MCF 10A (cell line): ENCODE measurements around the gene ATP8B3. TPM values are rescaled to one million over a fixed set of nuclear protein-coding genes. Genes with fewer than 3 reads are reported as not detected.
A peak's percentile ranks its signal among the peaks of the same experiment; 100 is the strongest.

Experiments used
- BruUV-seq: library from RNA; stranded (reverse); fragments of 400-500 nt; replicated peaks from 2 replicates; lab custom pipeline; 2021; lab: Mats Ljungman, UMichigan
- CTCF ChIA-PET: fragments of 300-600 bp; sonication (Branson Sonifier 250); formaldehyde crosslinking; extraction: SDS; loops from one replicate; lab custom pipeline; 2021; ENCODE audit warnings: antibody characterized with exemption, inconsistent platforms; lab: Yijun Ruan, JAX
- POLR2A ChIA-PET: fragments of 300-600, 350-650 bp; sonication (Branson Sonifier 250); formaldehyde crosslinking; extraction: SDS; loops from one replicate; lab custom pipeline; 2020; ENCODE audit warnings: antibody characterized with exemption, inconsistent platforms; lab: Yijun Ruan, JAX
- DNase-seq: peaks from one replicate; pipeline ENCODE4 v3.0.0-alpha.2; 2018; ENCODE audit not compliant: unreplicated experiment
- H3K27ac Mint-ChIP-seq: one replicate; pipeline ENCODE4 v1.8.0; 2022; ENCODE audit warnings: mild to moderate bottlenecking, low read depth, mixed read lengths; ENCODE audit not compliant: unreplicated experiment
- H3K27me3 Mint-ChIP-seq: one replicate; pipeline ENCODE4 v1.8.0; 2022; ENCODE audit warnings: mixed read lengths; ENCODE audit not compliant: insufficient read depth, unreplicated experiment
- H3K36me3 Mint-ChIP-seq: one replicate; pipeline ENCODE4 v1.8.0; 2022; ENCODE audit warnings: mild to moderate bottlenecking, moderate library complexity, mixed read lengths; ENCODE audit not compliant: insufficient read depth, unreplicated experiment
- H3K4me1 Mint-ChIP-seq: one replicate; pipeline ENCODE4 v1.8.0; 2022; ENCODE audit warnings: mixed read lengths; ENCODE audit not compliant: insufficient read depth, unreplicated experiment
- H3K4me3 Mint-ChIP-seq: one replicate; pipeline ENCODE4 v1.8.0; 2022; ENCODE audit warnings: mild to moderate bottlenecking, moderate library complexity, mixed read lengths; ENCODE audit not compliant: unreplicated experiment
- H3K9me3 Mint-ChIP-seq: one replicate; pipeline ENCODE4 v1.8.0; 2022; ENCODE audit warnings: mixed read lengths; ENCODE audit not compliant: unreplicated experiment
- intact Hi-C: fragments of 100-400 bp; cut with micrococcal nuclease; formaldehyde crosslinking; loops from 2 replicates; pipeline ENCODE4 v1.14.1; 2022
- total RNA-seq: library from RNA; stranded (reverse); gene quantifications from 2 replicates; pipeline ENCODE4 v1.2.3, GENCODE V29; 2022
- TF ChIP-seq, protein P1 (sequence below): fragments of 200-600 bp; IDR thresholded peaks from one replicate; pipeline ENCODE4 v1.8.0; 2022; ENCODE audit warnings: antibody characterized with exemption, mild to moderate bottlenecking; ENCODE audit not compliant: unreplicated experiment

The ATP8B3 gene
- total RNA-seq, 1 experiment from 2014 or later = 9.3 TPM

DNA sequence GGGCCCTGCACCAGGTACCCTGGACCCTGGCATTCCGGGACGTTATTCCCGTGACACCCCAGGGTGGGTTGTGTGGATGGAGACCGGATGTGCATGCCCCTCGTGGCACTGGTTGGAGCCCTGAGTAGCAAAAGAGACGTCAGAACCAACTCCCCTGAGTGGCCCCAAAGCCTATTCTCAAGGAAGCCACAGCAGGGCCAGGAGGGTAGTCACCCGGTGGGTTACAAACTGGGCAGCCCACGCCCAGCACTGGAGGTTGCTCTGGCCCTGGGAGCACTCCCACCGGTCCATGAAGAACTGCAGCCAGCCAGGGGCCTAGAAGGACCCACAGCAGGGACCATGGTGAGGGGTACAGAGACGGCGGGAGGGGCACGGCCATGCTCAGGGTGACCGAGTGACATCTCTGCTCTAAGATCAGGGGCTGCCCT lies 43.8 kb upstream of the ATP8B3 start:
- POLR2A ChIA-PET = interaction anchor here (0.6 to 2.7 kb wide), 11 partner anchors 9 to 775 kb away, joined by 3 to 10 read pairs (median 4); no protein-coding TSS in a partner anchor
- Mint-ChIP-seq H3K27me3 (no peaks in the 10 kb centered on the region), H3K27ac (no peak overlapping the region), H3K36me3 (peaks cover 5% of the 10 kb centered on the region), H3K4me1 (peaks cover 10% of the 10 kb centered on the region), H3K4me3 (peak overlapping the region; percentile 71), H3K9me3 (no peaks in the 10 kb centered on the region)
- TF ChIP-seq, protein P1, sequence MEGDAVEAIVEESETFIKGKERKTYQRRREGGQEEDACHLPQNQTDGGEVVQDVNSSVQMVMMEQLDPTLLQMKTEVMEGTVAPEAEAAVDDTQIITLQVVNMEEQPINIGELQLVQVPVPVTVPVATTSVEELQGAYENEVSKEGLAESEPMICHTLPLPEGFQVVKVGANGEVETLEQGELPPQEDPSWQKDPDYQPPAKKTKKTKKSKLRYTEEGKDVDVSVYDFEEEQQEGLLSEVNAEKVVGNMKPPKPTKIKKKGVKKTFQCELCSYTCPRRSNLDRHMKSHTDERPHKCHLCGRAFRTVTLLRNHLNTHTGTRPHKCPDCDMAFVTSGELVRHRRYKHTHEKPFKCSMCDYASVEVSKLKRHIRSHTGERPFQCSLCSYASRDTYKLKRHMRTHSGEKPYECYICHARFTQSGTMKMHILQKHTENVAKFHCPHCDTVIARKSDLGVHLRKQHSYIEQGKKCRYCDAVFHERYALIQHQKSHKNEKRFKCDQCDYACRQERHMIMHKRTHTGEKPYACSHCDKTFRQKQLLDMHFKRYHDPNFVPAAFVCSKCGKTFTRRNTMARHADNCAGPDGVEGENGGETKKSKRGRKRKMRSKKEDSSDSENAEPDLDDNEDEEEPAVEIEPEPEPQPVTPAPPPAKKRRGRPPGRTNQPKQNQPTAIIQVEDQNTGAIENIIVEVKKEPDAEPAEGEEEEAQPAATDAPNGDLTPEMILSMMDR = no peak
- no TSS peak for BruUV-seq
- intact Hi-C loops = no loop called here
- CTCF ChIA-PET = interaction anchor here (0.6 kb wide), 2 partner anchors 74 to 1103 kb away, joined by 3 to 4 read pairs; no protein-coding TSS in a partner anchor
- no peak for DNase-seq

DNA sequence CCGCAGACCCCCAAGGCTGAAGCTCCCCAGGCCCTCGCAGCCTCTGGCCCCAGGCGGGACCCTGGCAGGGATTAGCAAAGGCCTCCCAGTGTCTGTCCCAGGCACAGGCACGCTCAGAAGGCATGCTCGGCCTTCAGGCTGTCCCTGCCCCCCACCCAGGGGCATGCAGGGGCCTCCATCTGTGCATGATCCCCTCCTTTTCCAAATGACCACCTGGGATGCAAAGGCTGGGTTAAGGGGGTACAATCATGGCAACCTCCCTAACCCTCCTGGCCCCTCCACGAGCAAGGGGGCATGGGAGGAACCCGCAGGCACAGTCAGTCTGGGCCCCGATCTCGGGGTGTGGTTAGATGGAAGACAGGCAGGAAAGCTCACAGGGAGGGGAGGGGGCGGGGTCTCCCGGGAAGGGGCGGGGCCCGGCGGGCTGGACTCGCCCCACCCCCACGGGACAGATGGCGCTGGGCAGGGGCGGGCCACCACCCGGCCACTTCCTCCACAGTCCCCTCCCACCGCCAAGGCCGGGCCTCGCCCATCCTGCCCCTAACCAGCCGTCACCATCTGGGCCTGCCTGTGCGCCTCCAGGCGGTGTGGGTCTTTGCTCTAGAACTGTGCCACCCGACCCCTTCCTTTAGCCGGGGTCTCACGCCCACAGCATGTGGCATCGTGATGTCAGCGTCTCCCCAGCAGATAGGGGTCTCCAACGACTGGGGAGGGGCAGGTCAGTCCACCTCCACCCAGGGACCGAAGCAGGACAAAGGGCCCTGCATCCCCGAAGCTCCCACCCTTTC lies 43.2 kb upstream of the ATP8B3 start:
- BruUV-seq = no TSS peak
- H3K4me1 Mint-ChIP-seq = peaks cover 12% of the 10 kb centered on the region
- TF ChIP-seq, protein P1 = no peak
- POLR2A ChIA-PET = interaction anchor here (0.6 to 1.7 kb wide), 10 partner anchors 9 to 1175 kb away, joined by 3 to 10 read pairs (median 4); no protein-coding TSS in a partner anchor
- intact Hi-C loops = no loop called here
- H3K4me3 Mint-ChIP-seq = peak overlapping the region; percentile 71
- CTCF ChIA-PET = interaction anchor here (0.6 kb wide), 2 partner anchors 12 to 74 kb away, joined by 3 to 4 read pairs; no protein-coding TSS in a partner anchor
- H3K27me3 Mint-ChIP-seq = no peaks in the 10 kb centered on the region
- peak; percentile 92 for DNase-seq
- H3K9me3 Mint-ChIP-seq = no peaks in the 10 kb centered on the region
- H3K36me3 Mint-ChIP-seq = peaks cover 7% of the 10 kb centered on the region
- H3K27ac Mint-ChIP-seq = peak overlapping the region; percentile 57

DNA sequence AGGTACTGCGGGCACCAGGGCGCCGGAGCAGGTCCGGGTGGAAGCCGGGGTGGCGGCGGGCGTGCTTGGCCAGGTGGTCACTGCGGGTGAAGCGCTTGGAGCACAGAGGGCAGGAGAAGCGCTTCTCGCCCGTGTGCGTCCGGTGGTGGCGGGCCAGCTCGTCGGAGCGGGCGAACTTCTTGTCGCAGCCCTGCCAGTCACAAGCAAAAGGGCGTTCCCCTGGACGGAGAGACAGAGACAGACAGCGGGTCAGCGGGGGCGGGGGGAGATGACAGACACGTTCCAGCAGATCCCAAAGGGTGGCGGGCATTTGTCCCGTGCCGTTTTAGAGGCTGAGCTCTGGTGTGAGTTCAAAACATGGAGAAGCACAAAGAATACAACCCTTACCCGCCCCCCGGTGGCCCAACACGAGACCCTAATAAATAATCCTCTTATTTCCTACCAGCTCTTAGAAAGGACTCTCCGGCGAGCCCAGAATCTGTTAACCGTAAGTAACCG lies 42.5 kb upstream of the ATP8B3 start:
- Mint-ChIP-seq H3K4me3 (peak overlapping the region; percentile 71), H3K27ac (peak overlapping the region; percentile 57), H3K4me1 (peaks cover 16% of the 10 kb centered on the region), H3K36me3 (peaks cover 12% of the 10 kb centered on the region), H3K9me3 (no peaks in the 10 kb centered on the region), H3K27me3 (no peaks in the 10 kb centered on the region)
- CTCF ChIA-PET = interaction anchor here (0.6 kb wide), 1 partner anchor 12 kb away, joined by 4 read pairs; no protein-coding TSS in a partner anchor
- POLR2A ChIA-PET = interaction anchor here (0.7 to 1.7 kb wide), 3 partner anchors 21 to 1174 kb away, joined by 3 to 10 read pairs (median 3); no protein-coding TSS in a partner anchor
- BruUV-seq = no TSS peak
- intact Hi-C loops = no loop called here
- DNase-seq = peak; percentile 37
- TF ChIP-seq, protein P1 = no peak

DNA sequence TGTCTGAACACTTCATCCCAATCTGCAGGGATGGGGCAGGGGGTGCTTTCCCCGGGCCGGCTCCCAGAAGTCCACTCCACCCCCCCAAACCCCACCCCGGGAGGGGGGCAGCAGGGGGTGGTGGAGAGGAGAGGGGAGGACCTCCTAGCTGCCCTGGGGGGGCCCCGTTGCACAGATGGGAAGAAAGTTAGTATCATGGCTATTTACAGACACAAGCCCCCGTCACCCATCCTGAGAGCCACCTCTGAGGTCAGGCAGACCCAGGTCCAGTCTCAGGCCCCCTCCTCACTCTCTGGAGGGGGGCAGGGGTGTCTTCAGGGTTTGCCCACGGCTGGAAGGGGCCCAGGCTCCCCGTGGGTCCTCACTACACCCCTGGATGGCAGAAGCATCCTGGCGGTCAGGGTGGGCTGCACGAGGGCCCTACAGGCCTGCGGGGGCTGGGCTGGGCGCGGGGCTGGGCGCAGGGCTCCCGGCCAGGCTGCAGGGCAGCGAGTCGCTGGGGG lies 42.0 kb upstream of the ATP8B3 start:
- POLR2A ChIA-PET = interaction anchor here (0.7 to 1.7 kb wide), 2 partner anchors 21 to 1173 kb away, joined by 3 to 10 read pairs; no protein-coding TSS in a partner anchor

More for the DNA sequence above, 42.0 kb upstream of the ATP8B3 start:
- no TSS peak for BruUV-seq
- intact Hi-C loops = no loop called here
- TF ChIP-seq, protein P1 = no peak
- H3K27ac Mint-ChIP-seq = no peak overlapping the region
- H3K36me3 Mint-ChIP-seq = peaks cover 12% of the 10 kb centered on the region
- no peaks in the 10 kb centered on the region for H3K27me3 Mint-ChIP-seq
- peaks cover 11% of the 10 kb centered on the region for H3K4me1 Mint-ChIP-seq
- DNase-seq = no peak
- no peaks in the 10 kb centered on the region for H3K9me3 Mint-ChIP-seq
- peak overlapping the region; percentile 71 for H3K4me3 Mint-ChIP-seq
- CTCF ChIA-PET = interaction anchor here (0.7 to 1.8 kb wide), 2 partner anchors 16 to 236 kb away, joined by 3 to 4 read pairs; no protein-coding TSS in a partner anchor
